Endothelial cell of umbilical vein (primary cell): ENCODE data around the gene ENPP4. TPM values are rescaled to one million over a fixed set of nuclear protein-coding genes. Genes with fewer than 3 reads are reported as not detected.

Source experiments
- BruUV-seq: library from RNA; stranded (reverse); fragments of 400-500 nt; replicated peaks from 2 replicates; lab custom pipeline; 2021; lab: Mats Ljungman, UMichigan
- CTCF ChIA-PET: fragments of 300-600, 350-600 bp; sonication (Branson Sonifier 250); formaldehyde crosslinking; loops from one replicate; lab custom pipeline; 2021; ENCODE audit warnings: antibody characterized with exemption, inconsistent platforms; lab: Charles Lee
- POLR2A ChIA-PET: fragments of 300-600, 350-600 bp; sonication (Branson Sonifier 250); formaldehyde crosslinking; loops from one replicate; lab custom pipeline; 2021; ENCODE audit warnings: antibody characterized with exemption, inconsistent platforms; lab: Charles Lee
- DNase-seq: peaks from one replicate; pipeline ENCODE4 v3.0.0-alpha.2; 2011; ENCODE audit warnings: low read depth, low spot score
- FAIRE-seq: peaks from 2 replicates; lab custom pipeline; 2011; peaks lifted over from hg19 to GRCh38; lab: Jason Lieb, UNC
- H2AFZ ChIP-seq: 2 replicates; pipeline ENCODE4 v1.6.0; 2012; ENCODE audit warnings: low read depth, low read length, control low read depth, inconsistent platforms
- H3K27ac ChIP-seq: 2 replicates; pipeline ENCODE4 v1.5.1; 2011; ENCODE audit warnings: low read depth, mild to moderate bottlenecking, control low read depth, low read length, moderate library complexity; ENCODE audit not compliant: insufficient read depth
- H3K27me3 ChIP-seq, 2 experiments: 2 replicates each; pipeline versions ENCODE4 v1.6.0 to v1.6.1; 2011; ENCODE audit warnings: low read length in 2 of 2, mixed read lengths in 1 of 2; ENCODE audit not compliant: control insufficient read depth in 2 of 2, insufficient read depth in 2 of 2
- H3K36me3 ChIP-seq, 2 experiments: 2 replicates in 1 of 2; 3 replicates in 1 of 2; pipeline ENCODE4 v1.5.1; 2011; ENCODE audit warnings: low read length in 2 of 2, mild to moderate bottlenecking in 1 of 2, moderate library complexity in 1 of 2; ENCODE audit not compliant: control insufficient read depth in 2 of 2, insufficient read depth in 2 of 2; ENCODE audit errors: extremely low read depth in 1 of 2
- H3K4me1 ChIP-seq: 3 replicates; pipeline ENCODE4 v1.5.1; 2011; ENCODE audit warnings: mild to moderate bottlenecking, low read length; ENCODE audit not compliant: control insufficient read depth, insufficient read depth; ENCODE audit errors: extremely low read depth
- H3K4me2 ChIP-seq: 2 replicates; pipeline ENCODE4 v1.6.1; 2011; ENCODE audit warnings: low read length, control low read depth, mixed read lengths; ENCODE audit not compliant: insufficient read depth
- H3K4me3 ChIP-seq, 3 experiments: fragments of 200-600 bp in 1 of 3; sonication (generic), shearing (Covaris generic) in 1 of 3; replicated peaks in 1 of 3; 2 replicates each; pipeline ENCODE4 v1.5.1; 2011 to 2016; ENCODE audit warnings: control low read depth in 3 of 3, low read length in 3 of 3, mild to moderate bottlenecking in 2 of 3, inconsistent platforms in 1 of 3, low read depth in 1 of 3, moderate library complexity in 1 of 3; ENCODE audit not compliant: insufficient read depth in 1 of 3
- H3K79me2 ChIP-seq: 2 replicates; pipeline ENCODE4 v1.6.0; 2012; ENCODE audit warnings: low read length, inconsistent platforms; ENCODE audit not compliant: control insufficient read depth, insufficient read depth
- H3K9ac ChIP-seq: replicated peaks from 2 replicates; pipeline ENCODE3; 2011; ENCODE audit warnings: low read length, control low read depth; ENCODE audit not compliant: insufficient read depth; ENCODE audit errors: extremely low read depth
- H3K9me1 ChIP-seq: replicated peaks from 3 replicates; pipeline ENCODE4 v1.6.0; 2011; ENCODE audit warnings: mild to moderate bottlenecking, low read length; ENCODE audit not compliant: control insufficient read depth, insufficient read depth; ENCODE audit errors: extremely low read depth
- H3K9me3 ChIP-seq: replicated peaks from 2 replicates; pipeline ENCODE4 v1.5.1; 2012; ENCODE audit warnings: low read length, inconsistent platforms; ENCODE audit not compliant: control insufficient read depth, insufficient read depth
- H4K20me1 ChIP-seq: replicated peaks from 2 replicates; pipeline ENCODE3; 2011; ENCODE audit warnings: mild to moderate bottlenecking, low read length; ENCODE audit not compliant: control insufficient read depth, insufficient read depth; ENCODE audit errors: extremely low read depth
- EZH2 ChIP-seq: IDR thresholded peaks from 2 replicates; pipeline ENCODE4 v1.6.1; 2012; ENCODE audit warnings: borderline replicate concordance, low read depth, mild to moderate bottlenecking, moderate library complexity, low read length, inconsistent platforms; ENCODE audit not compliant: severe bottlenecking
- FOS ChIP-seq: IDR thresholded peaks from 2 replicates; pipeline ENCODE4 v1.6.1; 2011; ENCODE audit warnings: mild to moderate bottlenecking, low read length, moderate library complexity, borderline replicate concordance; ENCODE audit not compliant: insufficient read depth
- GATA2 ChIP-seq: IDR thresholded peaks from 2 replicates; pipeline ENCODE4 v1.7.0; 2011; ENCODE audit warnings: low read depth, mild to moderate bottlenecking, moderate library complexity, mixed read lengths, low read length; ENCODE audit not compliant: insufficient read length, insufficient read depth
- JUN ChIP-seq: IDR thresholded peaks from 2 replicates; pipeline ENCODE4 v1.6.1; 2011; ENCODE audit warnings: borderline replicate concordance, low read depth; ENCODE audit not compliant: insufficient read length, insufficient read depth
- MYC ChIP-seq: IDR thresholded peaks from one replicate; pipeline ENCODE4 v1.6.1; 2011; ENCODE audit warnings: mild to moderate bottlenecking, low read depth, low read length
- POLR2A ChIP-seq: IDR thresholded peaks from 2 replicates; pipeline ENCODE4 v1.6.1; 2012; ENCODE audit warnings: low read depth, mild to moderate bottlenecking, control low read depth, low read length
- POLR2AphosphoS5 ChIP-seq: IDR thresholded peaks from 2 replicates; pipeline ENCODE4 v1.6.1; 2012; ENCODE audit warnings: low read depth, mild to moderate bottlenecking, control low read depth, low read length, moderate library complexity; ENCODE audit not compliant: insufficient read depth
- dilution Hi-C: fragments of 300-500 bp; cut with MboI; formaldehyde crosslinking; loops from one replicate; pipeline ENCODE4 v1.15.0; 2019; ENCODE audit warnings: low sequenced_read_pairs; ENCODE audit not compliant: extremely low pct_ligation_motif_present
- intact Hi-C: fragments of 100-400 bp; cut with micrococcal nuclease; formaldehyde crosslinking; loops from one replicate; pipeline ENCODE4 v1.10.0; 2022
- polyA plus RNA-seq, 4 experiments: library from polyadenylated mRNA; depleted of rRNA in 3 of 4; stranded (reverse) in 3 of 4; unstranded in 1 of 4; fragments of >200 nt; gene quantifications; 2 replicates each; pipeline versions ENCODE4 v1.2.1 to v1.2.3, GENCODE V29; 2011 to 2012; ENCODE audit warnings: missing spikeins in 1 of 4
- total RNA-seq: library from RNA; stranded (reverse); gene quantifications from 2 replicates; pipeline ENCODE4 v1.2.3, GENCODE V29; 2021
- TF ChIP-seq, protein P1 (sequence below), 2 donors: IDR thresholded peaks; 1 replicate in 1 of 2; 2 replicates in 1 of 2; pipeline ENCODE4 v1.5.1; 2011; ENCODE audit warnings: low read length in 2 of 2, mild to moderate bottlenecking in 2 of 2, moderate library complexity in 2 of 2, control low read depth in 1 of 2, inconsistent platforms in 1 of 2, low read depth in 1 of 2; ENCODE audit not compliant: insufficient read depth in 1 of 2; ENCODE audit errors: extremely low read depth in 1 of 2
- TF ChIP-seq, protein P2 (sequence below): IDR thresholded peaks from 2 replicates; pipeline ENCODE4 v1.6.1; 2011; ENCODE audit not compliant: insufficient read depth, insufficient read length

Gene ENPP4
- total and polyA plus RNA-seq, 2 donors (not counting 3 experiments of a cell fraction or from before 2014, with no cell fraction given), result 1.5 to 3.9 TPM

DNA sequence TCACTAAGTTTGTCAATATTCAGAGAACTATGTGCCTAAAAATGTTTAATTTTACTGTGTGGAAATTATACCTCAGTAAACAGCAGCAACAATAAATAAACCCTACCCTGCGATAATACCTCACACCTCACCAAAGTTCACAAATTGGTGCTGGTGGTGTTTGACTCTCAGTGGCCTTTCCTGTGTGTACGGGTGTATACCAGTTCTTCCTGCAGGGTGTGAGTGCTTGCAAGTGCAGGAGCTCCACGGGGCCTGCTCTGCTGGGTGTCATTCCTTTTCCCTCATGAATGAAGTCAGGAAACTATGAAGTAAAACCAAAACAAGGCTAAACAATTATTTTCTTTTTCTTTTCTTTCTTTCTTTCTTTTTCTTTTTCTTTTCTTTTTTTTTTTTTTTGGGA, 45.1 kb downstream of the ENPP4 start:
- intact Hi-C loops (no loop called here), dilution Hi-C loops (no loop called here)
- H3K27me3 ChIP-seq, result peaks cover 11 to 20% of the 10 kb centered on the region in 2 experiments
- H4K20me1 ChIP-seq, result no peaks in the 10 kb centered on the region
- POLR2A ChIA-PET, result no interaction called here
- no peaks in the 10 kb centered on the region for H3K9me1 ChIP-seq
- no TSS peak for BruUV-seq
- H3K4me1 ChIP-seq, result no peaks in the 10 kb centered on the region
- H3K4me2 ChIP-seq, result no peak overlapping the region
- H2AFZ ChIP-seq, result no peak overlapping the region
- no peaks in the 10 kb centered on the region for H3K36me3 ChIP-seq
- no peak overlapping the region for H3K9ac ChIP-seq
- CTCF ChIA-PET, result no interaction called here
- H3K4me3 ChIP-seq, result no peak overlapping the region
- no peaks in the 10 kb centered on the region for H3K9me3 ChIP-seq
- FAIRE-seq (no peak), DNase-seq (no peak)
- no peak overlapping the region for H3K27ac ChIP-seq
- no peaks in the 10 kb centered on the region for H3K79me2 ChIP-seq
- TF ChIP-seq JUN (no peak), MYC (no peak), GATA2 (no peak), EZH2 (no peak), FOS (no peak), POLR2A (no peak), POLR2AphosphoS5 (no peak)
- TF ChIP-seq, protein P1, sequence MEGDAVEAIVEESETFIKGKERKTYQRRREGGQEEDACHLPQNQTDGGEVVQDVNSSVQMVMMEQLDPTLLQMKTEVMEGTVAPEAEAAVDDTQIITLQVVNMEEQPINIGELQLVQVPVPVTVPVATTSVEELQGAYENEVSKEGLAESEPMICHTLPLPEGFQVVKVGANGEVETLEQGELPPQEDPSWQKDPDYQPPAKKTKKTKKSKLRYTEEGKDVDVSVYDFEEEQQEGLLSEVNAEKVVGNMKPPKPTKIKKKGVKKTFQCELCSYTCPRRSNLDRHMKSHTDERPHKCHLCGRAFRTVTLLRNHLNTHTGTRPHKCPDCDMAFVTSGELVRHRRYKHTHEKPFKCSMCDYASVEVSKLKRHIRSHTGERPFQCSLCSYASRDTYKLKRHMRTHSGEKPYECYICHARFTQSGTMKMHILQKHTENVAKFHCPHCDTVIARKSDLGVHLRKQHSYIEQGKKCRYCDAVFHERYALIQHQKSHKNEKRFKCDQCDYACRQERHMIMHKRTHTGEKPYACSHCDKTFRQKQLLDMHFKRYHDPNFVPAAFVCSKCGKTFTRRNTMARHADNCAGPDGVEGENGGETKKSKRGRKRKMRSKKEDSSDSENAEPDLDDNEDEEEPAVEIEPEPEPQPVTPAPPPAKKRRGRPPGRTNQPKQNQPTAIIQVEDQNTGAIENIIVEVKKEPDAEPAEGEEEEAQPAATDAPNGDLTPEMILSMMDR (IDR thresholded peaks at IDR 0.05; ENCODE audit: extremely low read depth in 1 of 2, insufficient read depth in 1 of 2, low read depth in 1 of 2, low read length in 2 of 2), result no peak
- TF ChIP-seq, protein P2, sequence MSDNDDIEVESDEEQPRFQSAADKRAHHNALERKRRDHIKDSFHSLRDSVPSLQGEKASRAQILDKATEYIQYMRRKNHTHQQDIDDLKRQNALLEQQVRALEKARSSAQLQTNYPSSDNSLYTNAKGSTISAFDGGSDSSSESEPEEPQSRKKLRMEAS, result no peak
